ENCODE results near the gene MIS12. TPM values are rescaled to one million over a fixed set of nuclear protein-coding genes. Genes with fewer than 3 reads are reported as not detected.

Gene MIS12
- total RNA-seq, 3 donors from 2014 or later: 10.2 to 14.3 (median 12.0) TPM

GRCh38 chr17:5468075-5468473, 18.3 kb upstream of the MIS12 start:
- Histone ChIP-seq H3K9me3 (no peaks in the 10 kb centered on the region), H3K36me3 (ENCODE audit: low read depth) (no peaks in the 10 kb centered on the region), H3K4me1 (ENCODE audit: low read depth) (peaks cover 5% of the 10 kb centered on the region), H3K4me3 (peak overlapping the region; percentile 95)
- intact Hi-C loops (cut with DNase I, micrococcal nuclease): no loop called here
- DNase-seq (peak in 1 of 3 donors; percentile 7), ATAC-seq (peak; percentile 13)
- TF ChIP-seq CTCF (IDR thresholded peaks at IDR 0.05): no peak

- ATAC-seq (no peak), DNase-seq (no peak)
- no peak overlapping the region for H3K4me3 ChIP-seq
- intact Hi-C loops (cut with DNase I, micrococcal nuclease): no loop called here
- H3K4me1 ChIP-seq (ENCODE audit: low read depth): peaks cover 3% of the 10 kb centered on the region
- peaks cover 3% of the 10 kb centered on the region for H3K36me3 ChIP-seq (ENCODE audit: low read depth)
- no peak for TF ChIP-seq CTCF (IDR thresholded peaks at IDR 0.05)
- no peaks in the 10 kb centered on the region for H3K9me3 ChIP-seq
These were observed 13.9 kb upstream of the MIS12 start for GRCh38 chr17:5472511-5472910.

- ATAC-seq (no peak), DNase-seq (no peak)
- intact Hi-C loops (cut with DNase I, micrococcal nuclease): no loop called here
- H3K9me3 ChIP-seq: no peaks in the 10 kb centered on the region
- H3K4me1 ChIP-seq (ENCODE audit: low read depth): no peaks in the 10 kb centered on the region
- no peak overlapping the region for H3K4me3 ChIP-seq
- peaks cover 8% of the 10 kb centered on the region for H3K36me3 ChIP-seq (ENCODE audit: low read depth)
- TF ChIP-seq CTCF (IDR thresholded peaks at IDR 0.05): no peak
These were observed 12.5 kb upstream of the MIS12 start for GRCh38 chr17:5473906-5474305.

- Histone ChIP-seq H3K4me1 (ENCODE audit: low read depth) (no peaks in the 10 kb centered on the region), H3K9me3 (no peaks in the 10 kb centered on the region), H3K4me3 (no peak overlapping the region), H3K36me3 (ENCODE audit: low read depth) (peaks cover 8% of the 10 kb centered on the region)
- ATAC-seq (no peak), DNase-seq (no peak)
- no peak for TF ChIP-seq CTCF (IDR thresholded peaks at IDR 0.05)
- intact Hi-C loops (cut with DNase I, micrococcal nuclease): no loop called here
These were observed 7.4 kb upstream of the MIS12 start for GRCh38 chr17:5478992-5479391.

GRCh38 chr17:5480962-5481361, 5.4 kb upstream of the MIS12 start:
- Histone ChIP-seq H3K9me3 (no peaks in the 10 kb centered on the region), H3K36me3 (ENCODE audit: low read depth) (peaks cover 8% of the 10 kb centered on the region), H3K4me3 (no peak overlapping the region), H3K4me1 (ENCODE audit: low read depth) (peaks cover 10% of the 10 kb centered on the region)
- ATAC-seq (no peak), DNase-seq (no peak)
- TF ChIP-seq CTCF (IDR thresholded peaks at IDR 0.05): no peak
- intact Hi-C loops (cut with DNase I, micrococcal nuclease): no loop called here

GRCh38 chr17:5481451-5481850, 4.9 kb upstream of the MIS12 start:
- no peak overlapping the region for H3K4me3 ChIP-seq
- H3K36me3 ChIP-seq (ENCODE audit: low read depth): peaks cover 8% of the 10 kb centered on the region
- no peak for ATAC-seq
- H3K9me3 ChIP-seq: no peaks in the 10 kb centered on the region
- peaks cover 10% of the 10 kb centered on the region for H3K4me1 ChIP-seq (ENCODE audit: low read depth)
- intact Hi-C loops (cut with DNase I, micrococcal nuclease): no loop called here
- TF ChIP-seq CTCF (IDR thresholded peaks at IDR 0.05): no peak
- no peak for DNase-seq
